OCI-LY3 (cell line): ENCODE results near the gene SORL1.
"Not testable (repeated sequence)": the region's sequence is repeated elsewhere in the genome, so short reads cannot be mapped to it uniquely, and the experiment has no call there.

Source experiments
- CTCF ChIP-seq: fragments of 200-600, 300-600 bp; sonication (generic); IDR thresholded peaks from 2 replicates; pipeline ENCODE4 v1.5.1; 2014; ENCODE audit warnings: antibody characterized with exemption, low read length, low read depth
- EZH2phosphoT487 ChIP-seq: fragments of 200-600 bp; shearing (Covaris generic); IDR thresholded peaks from 2 replicates; pipeline ENCODE4 v1.6.1; 2018; ENCODE audit warnings: antibody characterized with exemption, mixed run types, low read depth

- TF ChIP-seq CTCF, EZH2phosphoT487: not testable (repeated sequence)
Measured at GRCh38 chr11:121411330-121411729, 40.8 kb upstream of the SORL1 start.
